Activated T-cell treated with anti-CD3 and anti-CD28 coated beads, Interleukin-2, amount 50 U/mL, for 72 hours (primary cell): ENCODE results near the gene SLC27A2. TPM values are rescaled to one million over a fixed set of nuclear protein-coding genes. Genes with fewer than 3 reads are reported as not detected.
"Not testable (repeated sequence)": the region's sequence is repeated elsewhere in the genome, so short reads cannot be mapped to it uniquely, and the experiment has no call there.

Experiments
- ATAC-seq, 2 donors: fragments of 150-1000 bp; cut with Tn5 transposase; replicated peaks in 1 of 2; 2 replicates each; pipeline ENCODE4 v1.10.0; 2021; ENCODE audit warnings: moderate library complexity in 2 of 2, mild to moderate bottlenecking in 1 of 2
- DNase-seq, 2 donors: peaks; one replicate each; pipeline ENCODE4 v3.0.0; 2021 to 2022; ENCODE audit warnings: mixed read lengths in 1 of 2
- H3K27ac Mint-ChIP-seq: one replicate; pipeline ENCODE4 v1.8.0; 2022; ENCODE audit warnings: mild to moderate bottlenecking, moderate library complexity, mixed read lengths
- H3K27me3 Mint-ChIP-seq: one replicate; pipeline ENCODE4 v1.8.0; 2022; ENCODE audit warnings: low read depth, mixed read lengths
- H3K36me3 Mint-ChIP-seq, 2 donors: one replicate each; pipeline ENCODE4 v1.8.0; 2022; ENCODE audit warnings: mixed read lengths in 2 of 2, mild to moderate bottlenecking in 1 of 2; ENCODE audit not compliant: insufficient read depth in 2 of 2
- H3K4me1 Mint-ChIP-seq: one replicate; pipeline ENCODE4 v1.8.0; 2022; ENCODE audit warnings: low read depth, mixed read lengths
- H3K4me3 Mint-ChIP-seq, 2 donors: one replicate each; pipeline ENCODE4 v1.8.0; 2022; ENCODE audit warnings: mild to moderate bottlenecking in 2 of 2, mixed read lengths in 2 of 2, moderate library complexity in 2 of 2
- H3K9me3 Mint-ChIP-seq, 2 donors: one replicate each; pipeline ENCODE4 v1.8.0; 2022; ENCODE audit warnings: mixed read lengths in 2 of 2
- total RNA-seq, 2 donors: library from RNA; stranded (reverse); gene quantifications; one replicate each; pipeline ENCODE4 v1.2.3, GENCODE V29; 2022

SLC27A2 gene
- total RNA-seq, 2 donors from 2014 or later = 27.6 to 33.5 TPM

- no peak for DNase-seq
- no peaks in the 10 kb centered on the region for H3K9me3 Mint-ChIP-seq
- no peak overlapping the region for H3K4me3 Mint-ChIP-seq
- peaks cover 25% of the 10 kb centered on the region for H3K4me1 Mint-ChIP-seq
- H3K27me3 Mint-ChIP-seq = no peaks in the 10 kb centered on the region
- peaks cover 7 to 12% of the 10 kb centered on the region in 2 donors for H3K36me3 Mint-ChIP-seq
- no peak for ATAC-seq
- peak overlapping the region; percentile 43 for H3K27ac Mint-ChIP-seq
Observed at GRCh38 chr15:50187525-50187924, 5.5 kb downstream of the SLC27A2 start.

- H3K27ac Mint-ChIP-seq = no peak overlapping the region
- no peaks in the 10 kb centered on the region for H3K9me3 Mint-ChIP-seq
- H3K36me3 Mint-ChIP-seq = peaks cover 10 to 12% of the 10 kb centered on the region in 2 donors
- no peak overlapping the region for H3K4me3 Mint-ChIP-seq
- peaks cover 20% of the 10 kb centered on the region for H3K4me1 Mint-ChIP-seq
- no peak for ATAC-seq
- no peak for DNase-seq
- no peaks in the 10 kb centered on the region for H3K27me3 Mint-ChIP-seq
Observed at GRCh38 chr15:50187997-50188396, 6.0 kb downstream of the SLC27A2 start.

GRCh38 chr15:50188793-50189192 is 6.8 kb downstream of the SLC27A2 start:
- H3K36me3 Mint-ChIP-seq = peaks cover 8 to 12% of the 10 kb centered on the region in 2 donors
- not testable (repeated sequence) for H3K4me3 Mint-ChIP-seq, H3K27me3 Mint-ChIP-seq, H3K9me3 Mint-ChIP-seq, H3K27ac Mint-ChIP-seq, DNase-seq, ATAC-seq
- H3K4me1 Mint-ChIP-seq = peaks cover 13% of the 10 kb centered on the region

- peaks cover 16% of the 10 kb centered on the region for H3K4me1 Mint-ChIP-seq
Observed at GRCh38 chr15:50189633-50190032, 7.6 kb downstream of the SLC27A2 start.

GRCh38 chr15:50190166-50190570 is 8.2 kb downstream of the SLC27A2 start:
- DNase-seq = no peak
- no peak for ATAC-seq
- Mint-ChIP-seq H3K36me3 (peaks cover 10 to 12% of the 10 kb centered on the region in 2 donors), H3K4me1 (peaks cover 16% of the 10 kb centered on the region), H3K27ac (no peak overlapping the region), H3K27me3 (no peaks in the 10 kb centered on the region), H3K9me3 (no peaks in the 10 kb centered on the region), H3K4me3 (peak overlapping the region in 1 of 2 donors; percentile 22)

More at GRCh38 chr15:50189633-50190032, 7.6 kb downstream of the SLC27A2 start:
- Mint-ChIP-seq H3K27ac (no peak overlapping the region), H3K9me3 (no peaks in the 10 kb centered on the region), H3K36me3 (peaks cover 10 to 12% of the 10 kb centered on the region in 2 donors), H3K4me3 (peak overlapping the region in 1 of 2 donors; percentile 22), H3K27me3 (no peaks in the 10 kb centered on the region)
- DNase-seq = no peak
- ATAC-seq = no peak

DNA sequence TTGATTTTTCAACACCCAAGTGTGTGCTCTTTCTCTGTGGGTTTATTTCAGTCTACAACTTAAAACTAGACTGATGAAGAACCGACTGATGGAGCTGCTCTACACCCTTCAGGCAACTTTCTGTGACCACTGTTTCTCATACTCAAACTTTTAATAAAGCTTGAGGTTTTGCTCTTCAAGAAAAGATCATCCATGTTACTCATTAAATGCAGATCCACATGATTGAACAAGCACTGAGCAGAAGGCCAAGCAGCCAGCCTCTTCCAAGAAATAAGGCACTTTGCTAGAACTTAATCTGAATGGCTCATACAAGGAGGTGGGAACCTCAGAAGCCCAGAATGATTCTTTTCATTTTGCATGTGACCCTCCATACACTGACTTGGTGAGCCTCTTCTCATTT is 8.7 kb downstream of the SLC27A2 start:
- Mint-ChIP-seq H3K36me3 (peaks cover 10 to 12% of the 10 kb centered on the region in 2 donors), H3K27ac (peak overlapping the region; percentile 51), H3K4me1 (peaks cover 16% of the 10 kb centered on the region), H3K9me3 (no peaks in the 10 kb centered on the region), H3K27me3 (no peaks in the 10 kb centered on the region), H3K4me3 (peak overlapping the region in 1 of 2 donors; percentile 11)
- ATAC-seq (peak; percentile 69 to 87), DNase-seq (peak in 1 of 2 donors; percentile 15)

DNA sequence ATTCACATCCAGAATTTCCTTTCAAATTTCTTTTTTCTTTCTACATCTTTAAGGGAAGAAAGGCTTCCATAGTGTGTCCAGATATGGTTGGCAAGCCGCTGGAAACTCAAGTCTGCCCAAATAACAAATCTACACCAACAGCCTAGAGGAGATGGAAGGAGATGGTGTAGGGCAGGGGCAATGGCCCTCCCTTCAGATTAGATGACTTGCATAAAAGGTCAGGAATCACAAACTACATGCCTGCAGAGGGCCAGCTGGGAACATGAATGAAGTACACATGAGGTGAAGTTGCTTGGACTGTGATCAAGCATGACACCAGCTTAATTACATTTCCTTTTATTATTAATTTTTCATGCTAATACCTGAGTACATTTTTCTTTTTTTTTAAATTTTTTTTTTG is 10.2 kb downstream of the SLC27A2 start:
- H3K27me3 Mint-ChIP-seq = no peaks in the 10 kb centered on the region
- ATAC-seq = no peak
- no peaks in the 10 kb centered on the region for H3K9me3 Mint-ChIP-seq
- DNase-seq = no peak
- H3K27ac Mint-ChIP-seq = peak overlapping the region; percentile 27
- no peak overlapping the region for H3K4me3 Mint-ChIP-seq
- peaks cover 9 to 12% of the 10 kb centered on the region in 2 donors for H3K36me3 Mint-ChIP-seq
- H3K4me1 Mint-ChIP-seq = peaks cover 11% of the 10 kb centered on the region

DNA sequence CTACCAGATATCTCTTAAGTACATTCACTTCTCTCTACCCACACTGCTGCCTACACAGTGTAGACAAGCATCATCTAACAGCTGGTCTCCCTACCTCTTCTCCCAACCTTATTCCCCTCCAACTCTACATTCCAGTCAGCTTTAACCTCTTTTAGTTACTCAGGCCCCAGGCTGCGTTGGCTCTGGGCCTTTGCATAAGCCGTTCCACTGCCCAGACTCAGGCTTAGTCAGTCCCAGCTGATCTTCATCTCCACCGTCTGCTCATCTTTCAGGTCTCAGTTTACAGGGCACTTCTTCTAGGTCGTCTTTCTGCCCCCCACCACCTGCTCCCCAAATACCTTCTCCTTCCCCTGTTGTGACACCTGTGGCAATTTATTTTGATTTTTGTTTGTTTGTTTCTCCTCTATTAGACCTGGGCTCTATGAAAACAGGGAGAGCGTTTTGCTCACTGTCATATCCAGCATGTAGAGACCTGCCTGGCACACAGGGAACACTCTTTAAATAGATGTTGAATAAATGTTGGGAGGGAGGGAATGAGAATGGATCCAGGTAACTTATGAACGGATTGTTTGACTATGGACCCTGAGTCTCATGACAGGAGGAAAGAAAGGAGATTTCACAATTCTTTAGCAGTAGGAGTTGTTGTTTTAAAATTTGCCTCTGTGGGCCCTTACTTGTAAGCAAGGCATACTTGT is 11.1 kb downstream of the SLC27A2 start:
- Mint-ChIP-seq H3K27ac (no peak overlapping the region), H3K9me3 (no peaks in the 10 kb centered on the region), H3K36me3 (peaks cover 7 to 11% of the 10 kb centered on the region in 2 donors), H3K4me1 (peaks cover 11% of the 10 kb centered on the region), H3K4me3 (no peak overlapping the region), H3K27me3 (no peaks in the 10 kb centered on the region)
- DNase-seq (no peak), ATAC-seq (no peak)

DNA sequence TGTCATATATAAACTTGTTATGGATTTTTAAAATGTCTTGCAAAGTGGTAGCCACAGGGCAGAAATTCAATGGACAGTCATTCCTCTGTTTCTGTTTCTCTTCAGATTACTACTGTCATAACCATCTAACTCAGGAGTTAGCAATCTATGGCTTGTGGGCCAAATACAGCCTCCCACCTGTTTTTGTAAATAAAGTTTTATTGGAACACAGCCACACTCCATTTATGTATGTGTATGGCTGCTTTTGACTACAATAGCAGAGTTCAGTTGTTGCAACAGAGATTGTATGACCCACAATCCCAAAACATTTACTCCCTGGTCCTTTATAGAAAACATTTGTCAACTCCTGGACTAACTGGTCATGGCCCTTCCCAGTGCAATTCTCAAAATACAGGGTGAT is 20.0 kb downstream of the SLC27A2 start:
- no peaks in the 10 kb centered on the region for H3K4me1 Mint-ChIP-seq
- peaks cover 17 to 21% of the 10 kb centered on the region in 2 donors for H3K36me3 Mint-ChIP-seq
- no peak overlapping the region for H3K27ac Mint-ChIP-seq
- H3K9me3 Mint-ChIP-seq = no peaks in the 10 kb centered on the region
- H3K27me3 Mint-ChIP-seq = no peaks in the 10 kb centered on the region
- no peak overlapping the region for H3K4me3 Mint-ChIP-seq
- no peak for DNase-seq
- no peak for ATAC-seq

DNA sequence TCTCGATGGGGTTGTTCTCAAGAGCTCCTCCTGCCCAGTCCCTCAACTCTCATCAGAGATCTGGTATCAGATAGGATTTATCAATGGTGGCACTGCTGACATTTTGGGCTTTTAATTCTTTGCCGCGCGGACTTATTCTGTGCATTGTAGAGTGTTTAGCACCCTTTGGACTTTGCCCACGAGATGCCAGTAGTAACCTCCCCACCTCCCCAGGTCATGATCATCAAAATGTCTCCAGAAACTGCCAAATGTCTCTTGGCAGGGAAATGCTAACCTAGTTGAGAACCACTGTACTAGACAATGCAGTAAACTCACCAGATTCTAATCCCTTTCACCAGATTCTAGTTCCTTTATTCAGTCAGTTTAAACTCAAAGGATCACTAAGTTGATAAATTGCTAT is 24.0 kb downstream of the SLC27A2 start:
- ATAC-seq (no peak), DNase-seq (no peak)
- H3K27ac Mint-ChIP-seq = no peak overlapping the region
- no peak overlapping the region for H3K4me3 Mint-ChIP-seq
- H3K9me3 Mint-ChIP-seq = peaks cover 0 to 3% of the 10 kb centered on the region in 2 donors
- no peaks in the 10 kb centered on the region for H3K27me3 Mint-ChIP-seq
- H3K36me3 Mint-ChIP-seq = peaks cover 25 to 40% of the 10 kb centered on the region in 2 donors
- no peaks in the 10 kb centered on the region for H3K4me1 Mint-ChIP-seq

DNA sequence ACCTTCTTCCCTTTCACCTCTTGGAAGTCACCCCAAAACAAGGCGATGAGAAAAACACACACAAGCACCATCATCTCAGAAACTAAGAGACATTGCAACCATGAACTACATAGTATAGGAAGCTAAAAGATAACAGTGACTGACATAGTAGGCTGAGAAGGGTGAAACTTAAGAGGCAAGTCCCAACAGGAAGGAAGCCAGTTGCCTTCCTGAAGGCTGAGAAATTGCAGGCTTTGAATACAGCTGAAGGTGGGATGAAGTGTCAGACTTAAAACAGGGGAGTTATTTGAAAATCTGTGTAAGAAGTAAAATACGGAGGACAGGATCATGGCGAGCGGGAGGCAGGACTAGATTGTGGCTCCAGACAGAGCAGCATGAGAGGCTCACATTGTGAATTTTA is 27.8 kb downstream of the SLC27A2 start:
- H3K27ac Mint-ChIP-seq = no peak overlapping the region
- H3K27me3 Mint-ChIP-seq = peaks cover 17% of the 10 kb centered on the region
- no peak for DNase-seq
- no peaks in the 10 kb centered on the region for H3K4me1 Mint-ChIP-seq
- no peak overlapping the region for H3K4me3 Mint-ChIP-seq
- ATAC-seq = no peak
- H3K9me3 Mint-ChIP-seq = peaks cover 13 to 15% of the 10 kb centered on the region in 2 donors
- peaks cover 37 to 60% of the 10 kb centered on the region in 2 donors for H3K36me3 Mint-ChIP-seq

GRCh38 chr15:50210462-50211157 is 28.6 kb downstream of the SLC27A2 start:
- H3K27me3 Mint-ChIP-seq = peaks cover 17% of the 10 kb centered on the region
- H3K27ac Mint-ChIP-seq = no peak overlapping the region
- H3K9me3 Mint-ChIP-seq = peaks cover 13 to 15% of the 10 kb centered on the region in 2 donors
- no peak overlapping the region for H3K4me3 Mint-ChIP-seq
- H3K36me3 Mint-ChIP-seq = peaks cover 35 to 57% of the 10 kb centered on the region in 2 donors
- no peaks in the 10 kb centered on the region for H3K4me1 Mint-ChIP-seq
- DNase-seq (no peak), ATAC-seq (no peak)

DNA sequence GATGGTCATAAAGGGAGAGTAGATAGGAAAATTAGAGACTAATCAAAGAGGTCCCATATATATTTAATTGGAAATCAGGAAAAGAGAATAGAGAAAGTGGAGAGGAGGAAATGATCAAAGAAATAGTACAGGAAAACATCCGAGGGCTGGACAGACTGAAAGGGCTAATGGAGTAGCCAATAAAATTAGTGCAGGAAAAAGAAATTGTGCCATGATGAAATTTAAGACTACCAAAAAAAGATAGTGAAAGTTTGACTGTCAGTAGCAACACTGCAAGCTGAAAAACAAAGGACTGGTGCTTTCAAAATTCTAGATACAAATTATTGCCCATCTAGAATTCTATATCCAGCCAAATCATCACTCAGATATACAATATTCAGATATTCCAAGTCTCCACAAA is 36.3 kb downstream of the SLC27A2 start:
- H3K36me3 Mint-ChIP-seq = peaks cover 2 to 7% of the 10 kb centered on the region in 2 donors
- H3K4me3 Mint-ChIP-seq = no peak overlapping the region
- ATAC-seq (no peak), DNase-seq (no peak)
- H3K27me3 Mint-ChIP-seq = peaks cover 10% of the 10 kb centered on the region
- peak overlapping the region; percentile 6 for H3K27ac Mint-ChIP-seq
- H3K4me1 Mint-ChIP-seq = peaks cover 18% of the 10 kb centered on the region
- H3K9me3 Mint-ChIP-seq = peaks cover 0 to 3% of the 10 kb centered on the region in 2 donors
